ENCODE results near the gene WDR49. TPM values are rescaled to one million over a fixed set of nuclear protein-coding genes. Genes with fewer than 3 reads are reported as not detected.

Gene WDR49
- total and polyA plus RNA-seq, 10 of the 15 experiments (the other 5 are each of a cell fraction or from before 2014, with no cell fraction given), result 0.05 to 0.15 TPM; not detected in 8

GRCh38 chr3:167445491-167445890 is 208.3 kb downstream of the WDR49 start:
- no peaks in the 10 kb centered on the region for H4K20me1 ChIP-seq (ENCODE audit: control insufficient read depth, insufficient read depth)
- ChIA-PET CTCF (no interaction called here), RAD21 (ENCODE audit: unreplicated experiment) (no interaction called here), SMC1A (ENCODE audit: uncharacterized antibody, unreplicated experiment) (no interaction called here), POLR2A (no interaction called here)
- ATAC-seq, result no peak
- H3K9ac ChIP-seq (ENCODE audit: control insufficient read depth, insufficient read depth, low read length), result no peak overlapping the region
- no peaks in the 10 kb centered on the region for H3K4me1 ChIP-seq (ENCODE audit: control insufficient read depth, insufficient read depth, low read length)
- H3K36me3 ChIP-seq (ENCODE audit: control insufficient read depth in 2 of 2, insufficient read depth in 2 of 2, low read length in 1 of 2), result no peaks in the 10 kb centered on the region
- no peaks in the 10 kb centered on the region; a peak in 1 of 4 replicates for H3K27me3 ChIP-seq (replicated peaks in 1 of 2; ENCODE audit: control insufficient read depth in 2 of 2, insufficient read depth in 2 of 2, low read length in 1 of 2)
- FAIRE-seq, result no peak
- no peak for DNase-seq (ENCODE audit: low read depth, low spot score)
- no peak overlapping the region for H3K4me2 ChIP-seq (ENCODE audit: control insufficient read depth, insufficient read depth)
- in situ Hi-C loops (cut with MboI), result no loop called here
- H3K9me3 ChIP-seq (replicated peaks; ENCODE audit: control insufficient read depth, insufficient read depth, low read length), result no peaks in the 10 kb centered on the region
- H3K27ac ChIP-seq (ENCODE audit: control insufficient read depth, insufficient read depth), result no peak overlapping the region
- TF ChIP-seq TCF12 (IDR thresholded peaks at IDR 0.05; ENCODE audit: low read depth, low read length) (no peak), POLR2A (IDR thresholded peaks at IDR 0.05; ENCODE audit: low read depth, low read length) (no peak), CREB1 (IDR thresholded peaks at IDR 0.05; ENCODE audit: low read depth) (no peak), PKNOX1 (IDR thresholded peaks at IDR 0.05) (no peak), NFYB (IDR thresholded peaks at IDR 0.05; ENCODE audit: insufficient read depth, low read depth, low read length) (no peak), RELA (IDR thresholded peaks at IDR 0.05; ENCODE audit: borderline replicate concordance, partially characterized antibody) (no peak), SIN3A (IDR thresholded peaks at IDR 0.05; ENCODE audit: low read depth, low read length) (no peak), NR2F1 (conservative IDR thresholded peaks at IDR 0.05) (no peak)
- intact Hi-C loops (cut with micrococcal nuclease; ENCODE audit: unreplicated experiment), result no loop called here
- BruUV-seq (replicated peaks), result no TSS peak
- no peak overlapping the region for H3K4me3 ChIP-seq
- H3K79me2 ChIP-seq (ENCODE audit: control insufficient read depth, insufficient read depth, low read length), result no peaks in the 10 kb centered on the region
- H2AFZ ChIP-seq (ENCODE audit: control insufficient read depth, low read depth, low read length), result no peak overlapping the region

GRCh38 chr3:167441256-167441655 is 212.5 kb downstream of the WDR49 start:
- FAIRE-seq (peak; percentile 38), DNase-seq (ENCODE audit: low read depth, low spot score) (no peak), ATAC-seq (no peak)
- Histone ChIP-seq H3K27me3 (replicated peaks in 1 of 2; ENCODE audit: control insufficient read depth in 2 of 2, insufficient read depth in 2 of 2, low read length in 1 of 2) (no peaks in the 10 kb centered on the region), H3K36me3 (ENCODE audit: control insufficient read depth in 2 of 2, insufficient read depth in 2 of 2, low read length in 1 of 2) (no peaks in the 10 kb centered on the region), H3K79me2 (ENCODE audit: control insufficient read depth, insufficient read depth, low read length) (no peaks in the 10 kb centered on the region), H3K9ac (ENCODE audit: control insufficient read depth, insufficient read depth, low read length) (no peak overlapping the region), H4K20me1 (ENCODE audit: control insufficient read depth, insufficient read depth) (no peaks in the 10 kb centered on the region), H2AFZ (ENCODE audit: control insufficient read depth, low read depth, low read length) (no peak overlapping the region), H3K4me2 (ENCODE audit: control insufficient read depth, insufficient read depth) (no peak overlapping the region), H3K4me3 (no peak overlapping the region), H3K9me3 (replicated peaks; ENCODE audit: control insufficient read depth, insufficient read depth, low read length) (no peaks in the 10 kb centered on the region), H3K27ac (ENCODE audit: control insufficient read depth, insufficient read depth) (no peak overlapping the region), H3K4me1 (ENCODE audit: control insufficient read depth, insufficient read depth, low read length) (no peaks in the 10 kb centered on the region)
- in situ Hi-C loops (cut with MboI), result no loop called here
- WGBS (ENCODE audit: insufficient coverage, insufficient replicate concordance, low lambda C conversion rate, missing lambda C conversion rate), result 0% methylated on average over 2 of the region's 2 CpGs
- no TSS peak for BruUV-seq (replicated peaks)
- ChIA-PET CTCF (interaction anchor here (1.0 kb wide), 1 partner anchor 9 kb away, joined by 4 read pairs; no protein-coding TSS in a partner anchor), RAD21 (ENCODE audit: unreplicated experiment) (no interaction called here), POLR2A (no interaction called here), SMC1A (ENCODE audit: uncharacterized antibody, unreplicated experiment) (no interaction called here)
- no peak for TF ChIP-seq USF1 (IDR thresholded peaks at IDR 0.05; ENCODE audit: borderline replicate concordance, extremely low read length, insufficient read depth, low read depth, low read length)
- TF ChIP-seq BACH1 (IDR thresholded peaks at IDR 0.05; ENCODE audit: borderline replicate concordance), result no peak
- no peak for TF ChIP-seq STAT1 (conservative IDR thresholded peaks at IDR 0.05)
- TF ChIP-seq SIN3A (IDR thresholded peaks at IDR 0.05; ENCODE audit: low read depth, low read length), result no peak
- TF ChIP-seq ETV6 (conservative IDR thresholded peaks at IDR 0.05 in 1 of 2, IDR thresholded peaks at IDR 0.05 in 1 of 2; ENCODE audit: borderline replicate concordance in 1 of 2, low read depth in 1 of 2), result no peak
- TF ChIP-seq SMARCA5 (IDR thresholded peaks at IDR 0.05), result no peak
- no peak for TF ChIP-seq SKIL (IDR thresholded peaks at IDR 0.05; ENCODE audit: low read depth, poor library complexity, severe bottlenecking)
- intact Hi-C loops (cut with micrococcal nuclease; ENCODE audit: unreplicated experiment), result no loop called here
